HCT116 (cell line): ENCODE data around the gene SEMA6A. TPM values are rescaled to one million over a fixed set of nuclear protein-coding genes. Genes with fewer than 3 reads are reported as not detected.

Source experiments
- ATAC-seq: fragments of 200-7000 bp; cut with Tn5 transposase; 2 replicates; pipeline ENCODE4 v1.9.1; 2020; ENCODE audit warnings: mild to moderate bottlenecking, moderate library complexity
- BruUV-seq: library from RNA; stranded (reverse); fragments of 400-500 nt; replicated peaks from 2 replicates; lab custom pipeline; 2021; lab: Mats Ljungman, UMichigan
- CTCF ChIA-PET: fragments of 300-600 bp; sonication (Branson Sonifier 250); formaldehyde crosslinking; loops from one replicate; lab custom pipeline; 2021; ENCODE audit warnings: antibody characterized with exemption; lab: Charles Lee
- POLR2A ChIA-PET: fragments of 300-600, 350-600 bp; sonication (Branson Sonifier 250); formaldehyde crosslinking; loops from one replicate; lab custom pipeline; 2021; ENCODE audit warnings: antibody characterized with exemption; lab: Charles Lee
- RAD21 ChIA-PET, 2 experiments: fragments of 300-600 bp; sonication (Branson Sonifier 250); formaldehyde crosslinking; loops; one replicate each; lab custom pipeline; 2023; ENCODE audit warnings: low total read pairs in 2 of 2; ENCODE audit not compliant: uncharacterized antibody in 2 of 2, unreplicated experiment in 2 of 2, low non-redundant PET in 1 of 2; lab: Charles Lee
- DNase-seq: peaks from one replicate; pipeline ENCODE4 v3.0.0-alpha.2; 2010; ENCODE audit warnings: low read depth, low spot score
- H2AFZ ChIP-seq: fragments of 200-600 bp; shearing (Covaris generic), sonication (generic); 2 replicates; pipeline ENCODE4 v1.6.1; 2017; ENCODE audit warnings: low read depth, mixed run types, mixed read lengths, antibody characterized with exemption, low read length; ENCODE audit not compliant: poor library complexity, severe bottlenecking
- H3K27ac ChIP-seq: 2 replicates; pipeline ENCODE4 v1.5.1; 2012; ENCODE audit warnings: low read depth, low read length
- H3K27me3 ChIP-seq: fragments of 200-600 bp; sonication (generic); 2 replicates; pipeline ENCODE4 v1.6.1; 2016; ENCODE audit warnings: mixed run types, low read length, mixed read lengths; ENCODE audit not compliant: insufficient read depth
- H3K36me3 ChIP-seq, 2 experiments: fragments of 200-500 bp in 1 of 2; fragments of 200-600 bp in 1 of 2; sonication (Bioruptor generic) in 1 of 2; sonication (generic) in 1 of 2; 2 replicates each; pipeline versions ENCODE4 v1.5.1 to v1.6.1; 2014 to 2016; ENCODE audit warnings: low read length in 2 of 2, inconsistent platforms in 1 of 2, mixed read lengths in 1 of 2, mixed run types in 1 of 2; ENCODE audit not compliant: insufficient read depth in 2 of 2, control insufficient read depth in 1 of 2
- H3K4me1 ChIP-seq, 2 experiments: fragments of 200-600 bp in 1 of 2; sonication (generic) in 1 of 2; 2 replicates each; pipeline versions ENCODE4 v1.5.1 to v1.6.1; 2012 to 2017; ENCODE audit warnings: low read length in 2 of 2, inconsistent platforms in 1 of 2, mild to moderate bottlenecking in 1 of 2, mixed read lengths in 1 of 2, mixed run types in 1 of 2, moderate library complexity in 1 of 2; ENCODE audit not compliant: insufficient read depth in 2 of 2, control insufficient read depth in 1 of 2
- H3K4me2 ChIP-seq: fragments of 200-600 bp; sonication (generic); 2 replicates; pipeline ENCODE4 v1.6.1; 2017; ENCODE audit warnings: mixed run types, low read length, mixed read lengths
- H3K4me3 ChIP-seq, 2 experiments: fragments of 200-600 bp in 1 of 2; sonication (generic) in 1 of 2; replicated peaks in 1 of 2; 2 replicates each; pipeline ENCODE4 v1.5.1; 2011 to 2016; ENCODE audit warnings: low read length in 2 of 2, control low read depth in 1 of 2, low read depth in 1 of 2, mild to moderate bottlenecking in 1 of 2, mixed read lengths in 1 of 2, mixed run types in 1 of 2
- H3K79me2 ChIP-seq: fragments of 200-600 bp; sonication (generic); 2 replicates; pipeline ENCODE4 v1.6.1; 2017; ENCODE audit warnings: mild to moderate bottlenecking, mixed run types, low read length, moderate library complexity, mixed read lengths; ENCODE audit not compliant: insufficient read depth
- H3K9ac ChIP-seq: fragments of 200-600 bp; sonication (generic); 2 replicates; pipeline ENCODE4 v1.6.1; 2016; ENCODE audit warnings: low read length, mixed read lengths
- H3K9me2 ChIP-seq: fragments of 200-600 bp; sonication (generic), shearing (Covaris generic); 2 replicates; pipeline ENCODE4 v1.6.1; 2017; ENCODE audit warnings: mixed run types, mild to moderate bottlenecking, moderate library complexity; ENCODE audit not compliant: insufficient read depth
- H3K9me3 ChIP-seq, 2 experiments: fragments of 200-500 bp in 1 of 2; fragments of 200-600 bp in 1 of 2; sonication (Bioruptor generic) in 1 of 2; sonication (generic) in 1 of 2; 2 replicates each; pipeline ENCODE4 v1.6.1; 2014 to 2017; ENCODE audit warnings: low read length in 2 of 2, mixed read lengths in 2 of 2, inconsistent platforms in 1 of 2, low read depth in 1 of 2, mild to moderate bottlenecking in 1 of 2, mixed run types in 1 of 2, moderate library complexity in 1 of 2; ENCODE audit not compliant: control insufficient read depth in 1 of 2, insufficient read depth in 1 of 2
- H4K20me1 ChIP-seq: fragments of 200-600 bp; sonication (generic), shearing (Covaris generic); 2 replicates; pipeline ENCODE4 v1.6.1; 2017; ENCODE audit warnings: mixed run types, mild to moderate bottlenecking, moderate library complexity; ENCODE audit not compliant: insufficient read depth
- ELF1 ChIP-seq: IDR thresholded peaks from 2 replicates; pipeline ENCODE4 v1.6.1; 2012; ENCODE audit warnings: low read depth, borderline replicate concordance
- EZH2phosphoT487 ChIP-seq: fragments of 200-600 bp; IDR thresholded peaks from 2 replicates; pipeline ENCODE4 v1.6.1; 2018; ENCODE audit warnings: antibody characterized with exemption, borderline replicate concordance
- FOSL1 ChIP-seq: IDR thresholded peaks from 2 replicates; pipeline ENCODE4 v1.6.1; 2012; ENCODE audit warnings: low read depth
- JUND ChIP-seq: IDR thresholded peaks from 2 replicates; pipeline ENCODE4 v1.6.1; 2012
- POLR2A ChIP-seq: IDR thresholded peaks from 2 replicates; pipeline ENCODE4 v1.7.0; 2011; ENCODE audit warnings: borderline replicate concordance; ENCODE audit not compliant: insufficient read depth, insufficient read length; ENCODE audit errors: extremely low read depth
- POLR2AphosphoS5 ChIP-seq: IDR thresholded peaks from 2 replicates; pipeline ENCODE4 v1.6.1; 2011; ENCODE audit warnings: mild to moderate bottlenecking, low read depth, low read length, moderate library complexity
- SRF ChIP-seq: IDR thresholded peaks from 2 replicates; pipeline ENCODE4 v1.6.1; 2012; ENCODE audit warnings: low read depth
- YY1 ChIP-seq: IDR thresholded peaks from 2 replicates; pipeline ENCODE4 v1.6.1; 2011; ENCODE audit warnings: low read length, low read depth, moderate library complexity, mild to moderate bottlenecking; ENCODE audit not compliant: insufficient replicate concordance; ENCODE audit errors: extremely low read depth
- ZNF274 ChIP-seq: fragments of 200-500 bp; sonication (Bioruptor generic); IDR thresholded peaks from 2 replicates; pipeline ENCODE4 v1.6.1; 2014; ENCODE audit warnings: mild to moderate bottlenecking, low read depth, low read length, inconsistent platforms
- intact Hi-C: fragments of 100-400 bp; cut with micrococcal nuclease; formaldehyde crosslinking; loops from 2 replicates; pipeline ENCODE4 v1.10.0; 2022
- total RNA-seq: library from RNA; stranded (reverse); gene quantifications from one replicate; pipeline ENCODE4 v1.2.1, GENCODE V29; 2021; ENCODE audit not compliant: unreplicated experiment
- TF ChIP-seq, protein P1 (sequence below): IDR thresholded peaks from 2 replicates; pipeline ENCODE4 v1.6.1; 2012; ENCODE audit warnings: low read depth
- TF ChIP-seq, protein P2 (sequence below): IDR thresholded peaks from 2 replicates; pipeline ENCODE4 v1.6.1; 2012

Gene SEMA6A
- total RNA-seq, 1 experiment from 2014 or later, result 6.7 TPM

DNA sequence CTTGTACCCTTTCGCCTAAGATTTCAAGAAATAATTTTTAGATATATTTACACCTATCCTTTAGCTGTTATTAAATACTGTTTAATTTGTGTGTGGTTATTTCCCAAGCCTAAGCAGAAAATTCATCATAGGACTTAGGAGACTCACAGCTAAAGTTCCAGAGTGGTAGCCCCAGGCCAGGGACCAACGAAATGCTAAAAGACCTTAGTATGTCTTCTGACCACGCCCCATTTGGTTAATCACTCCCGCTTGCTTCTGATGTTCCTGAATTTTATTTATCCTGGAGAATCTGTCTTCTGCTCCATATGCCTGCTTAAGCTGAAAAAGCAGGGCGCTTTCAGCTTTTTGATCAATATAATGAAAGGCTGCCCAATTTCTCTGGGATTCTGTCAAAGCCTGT is 18.7 kb upstream of the SEMA6A start (continued):
- TF ChIP-seq, protein P1, sequence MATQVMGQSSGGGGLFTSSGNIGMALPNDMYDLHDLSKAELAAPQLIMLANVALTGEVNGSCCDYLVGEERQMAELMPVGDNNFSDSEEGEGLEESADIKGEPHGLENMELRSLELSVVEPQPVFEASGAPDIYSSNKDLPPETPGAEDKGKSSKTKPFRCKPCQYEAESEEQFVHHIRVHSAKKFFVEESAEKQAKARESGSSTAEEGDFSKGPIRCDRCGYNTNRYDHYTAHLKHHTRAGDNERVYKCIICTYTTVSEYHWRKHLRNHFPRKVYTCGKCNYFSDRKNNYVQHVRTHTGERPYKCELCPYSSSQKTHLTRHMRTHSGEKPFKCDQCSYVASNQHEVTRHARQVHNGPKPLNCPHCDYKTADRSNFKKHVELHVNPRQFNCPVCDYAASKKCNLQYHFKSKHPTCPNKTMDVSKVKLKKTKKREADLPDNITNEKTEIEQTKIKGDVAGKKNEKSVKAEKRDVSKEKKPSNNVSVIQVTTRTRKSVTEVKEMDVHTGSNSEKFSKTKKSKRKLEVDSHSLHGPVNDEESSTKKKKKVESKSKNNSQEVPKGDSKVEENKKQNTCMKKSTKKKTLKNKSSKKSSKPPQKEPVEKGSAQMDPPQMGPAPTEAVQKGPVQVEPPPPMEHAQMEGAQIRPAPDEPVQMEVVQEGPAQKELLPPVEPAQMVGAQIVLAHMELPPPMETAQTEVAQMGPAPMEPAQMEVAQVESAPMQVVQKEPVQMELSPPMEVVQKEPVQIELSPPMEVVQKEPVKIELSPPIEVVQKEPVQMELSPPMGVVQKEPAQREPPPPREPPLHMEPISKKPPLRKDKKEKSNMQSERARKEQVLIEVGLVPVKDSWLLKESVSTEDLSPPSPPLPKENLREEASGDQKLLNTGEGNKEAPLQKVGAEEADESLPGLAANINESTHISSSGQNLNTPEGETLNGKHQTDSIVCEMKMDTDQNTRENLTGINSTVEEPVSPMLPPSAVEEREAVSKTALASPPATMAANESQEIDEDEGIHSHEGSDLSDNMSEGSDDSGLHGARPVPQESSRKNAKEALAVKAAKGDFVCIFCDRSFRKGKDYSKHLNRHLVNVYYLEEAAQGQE, result no peak
- TF ChIP-seq YY1, result no peak
- TF ChIP-seq EZH2phosphoT487, result no peak
- TF ChIP-seq POLR2A, result no peak
- TF ChIP-seq, all 23 proteins: peak for 0

DNA sequence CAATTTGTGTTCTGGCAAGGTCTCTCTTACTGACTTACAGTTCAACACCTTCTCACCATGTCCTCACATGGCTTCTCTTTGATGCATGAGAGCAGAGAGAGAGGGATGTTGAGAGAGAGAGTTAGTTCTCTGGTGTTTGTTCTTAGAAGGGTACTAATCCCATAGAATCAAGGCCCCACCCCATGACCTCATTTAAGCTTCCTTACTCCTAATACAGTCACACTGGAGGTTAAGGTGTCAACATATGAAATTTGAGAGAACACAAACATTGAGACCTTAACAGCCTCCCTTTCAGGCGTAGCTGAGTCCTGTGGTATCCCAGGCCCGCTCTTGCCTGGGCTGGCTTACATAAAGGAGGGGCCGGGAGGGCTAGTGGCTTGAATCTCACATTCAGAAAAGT is 10.6 kb upstream of the SEMA6A start:
- ATAC-seq (no peak), DNase-seq (no peak)
- no peaks in the 10 kb centered on the region for H3K9me3 ChIP-seq
- no peaks in the 10 kb centered on the region for H3K79me2 ChIP-seq
- H3K9me2 ChIP-seq, result no peaks in the 10 kb centered on the region
- H3K4me2 ChIP-seq, result no peak overlapping the region
- POLR2A ChIA-PET, result no interaction called here
- H3K4me1 ChIP-seq, result no peaks in the 10 kb centered on the region
- H3K27me3 ChIP-seq, result no peaks in the 10 kb centered on the region
- no peak overlapping the region for H3K4me3 ChIP-seq
- no peak overlapping the region for H3K27ac ChIP-seq
- no peak overlapping the region for H3K9ac ChIP-seq
- no peaks in the 10 kb centered on the region for H3K36me3 ChIP-seq
- intact Hi-C loops, result no loop called here
- no TSS peak for BruUV-seq
- no peaks in the 10 kb centered on the region for H4K20me1 ChIP-seq
- RAD21 ChIA-PET, result no interaction called here
- CTCF ChIA-PET, result interaction anchor here (1.2 kb wide), 1 partner anchor 9 kb away, joined by 4 read pairs; no protein-coding TSS in a partner anchor
- H2AFZ ChIP-seq, result no peak overlapping the region
- TF ChIP-seq JUND, result no peak
- TF ChIP-seq FOSL1, result no peak
- no peak for TF ChIP-seq ELF1
- TF ChIP-seq ZNF274, result no peak
- TF ChIP-seq SRF, result no peak
- no peak for TF ChIP-seq POLR2AphosphoS5
- TF ChIP-seq, protein P2, sequence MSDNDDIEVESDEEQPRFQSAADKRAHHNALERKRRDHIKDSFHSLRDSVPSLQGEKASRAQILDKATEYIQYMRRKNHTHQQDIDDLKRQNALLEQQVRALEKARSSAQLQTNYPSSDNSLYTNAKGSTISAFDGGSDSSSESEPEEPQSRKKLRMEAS, result no peak
